Measurements from ENCODE around the gene SLC35A5.
A peak's percentile ranks its signal among the peaks of the same experiment; 100 is the strongest.
"Not testable (repeated sequence)": the region's sequence is repeated elsewhere in the genome, so short reads cannot be mapped to it uniquely, and the experiment has no call there.

The SLC35A5 gene, protein sequence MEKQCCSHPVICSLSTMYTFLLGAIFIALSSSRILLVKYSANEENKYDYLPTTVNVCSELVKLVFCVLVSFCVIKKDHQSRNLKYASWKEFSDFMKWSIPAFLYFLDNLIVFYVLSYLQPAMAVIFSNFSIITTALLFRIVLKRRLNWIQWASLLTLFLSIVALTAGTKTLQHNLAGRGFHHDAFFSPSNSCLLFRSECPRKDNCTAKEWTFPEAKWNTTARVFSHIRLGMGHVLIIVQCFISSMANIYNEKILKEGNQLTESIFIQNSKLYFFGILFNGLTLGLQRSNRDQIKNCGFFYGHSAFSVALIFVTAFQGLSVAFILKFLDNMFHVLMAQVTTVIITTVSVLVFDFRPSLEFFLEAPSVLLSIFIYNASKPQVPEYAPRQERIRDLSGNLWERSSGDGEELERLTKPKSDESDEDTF

DNA sequence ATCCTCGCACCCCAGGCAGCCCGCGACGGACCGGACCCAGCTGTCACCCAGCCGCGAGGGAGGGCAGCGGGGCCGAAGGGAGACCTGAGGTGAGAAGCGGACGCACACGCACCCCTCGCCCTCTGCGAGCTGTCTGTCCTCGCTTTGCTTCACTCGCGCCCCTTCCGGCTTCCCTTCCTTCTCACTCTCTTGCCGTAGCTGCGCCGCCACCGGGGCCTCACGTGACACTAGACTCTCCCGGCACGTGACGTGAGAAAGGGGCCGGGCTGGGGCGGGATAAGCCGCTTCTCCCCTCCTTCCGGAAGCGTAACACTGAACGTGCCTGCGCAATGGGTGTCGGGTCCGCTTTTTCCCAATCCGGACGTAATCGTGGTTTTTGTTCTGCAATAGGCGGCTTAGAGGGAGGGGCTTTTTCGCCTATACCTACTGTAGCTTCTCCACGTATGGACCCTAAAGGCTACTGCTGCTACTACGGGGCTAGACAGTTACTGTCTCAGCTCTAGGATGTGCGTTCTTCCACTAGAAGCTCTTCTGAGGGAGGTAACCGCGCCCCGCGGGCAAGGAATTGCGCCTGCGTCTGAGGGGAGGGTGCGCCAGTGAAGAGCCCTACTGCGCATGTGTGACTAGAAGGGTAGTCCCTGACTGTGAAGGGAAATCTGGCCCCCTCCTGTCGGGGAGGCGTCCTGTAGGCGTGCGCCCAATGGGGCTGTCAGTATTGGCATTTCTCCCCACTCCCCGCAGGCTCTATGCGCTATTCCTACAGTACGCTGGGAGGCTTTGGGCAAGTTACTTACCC lies at the start of gene SLC35A5, which contains the start of gene ATG3:
TSS of gene SLC35A5 (plus strand) at position 312 of the 796 bp plus-strand sequence. CDS start 1,359 bp downstream, outside the sequence.
TSS of gene ATG3 (minus strand) at position 229 of the 796 bp plus-strand sequence. CDS start 434 bp downstream, outside the sequence.
- no peak for TF ChIP-seq GATA1 (IDR thresholded peaks at IDR 0.05; ENCODE audit: low read depth, low read length)
- TF ChIP-seq POLR2A (IDR thresholded peaks at IDR 0.05; ENCODE audit: low read length) = peak; percentile 95
- peak; percentile 98 for DNase-seq

DNA sequence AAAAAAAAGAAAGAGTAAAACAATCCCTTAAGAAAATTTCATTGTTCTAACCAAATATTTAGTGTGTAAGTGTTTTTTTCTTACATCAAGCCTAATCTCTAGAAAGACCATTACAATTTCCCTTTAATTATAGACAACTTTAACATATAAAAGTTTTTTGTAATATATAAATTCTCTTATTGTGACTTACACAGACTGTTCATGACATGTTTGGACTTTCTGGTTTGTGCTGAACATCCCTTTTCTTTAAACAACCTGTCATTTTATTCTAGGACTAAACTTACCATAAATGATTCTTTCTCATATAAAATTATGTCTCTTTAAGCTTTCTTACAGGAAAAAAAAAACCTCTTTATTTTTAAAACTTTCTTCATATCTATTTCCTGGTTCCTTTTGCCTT lies 49.5 kb upstream of the SLC35A5 start:
- no peak for DNase-seq
- TF ChIP-seq POLR2A (IDR thresholded peaks at IDR 0.05; ENCODE audit: low read length) (no peak), GATA1 (IDR thresholded peaks at IDR 0.05; ENCODE audit: low read depth, low read length) (no peak)

DNA sequence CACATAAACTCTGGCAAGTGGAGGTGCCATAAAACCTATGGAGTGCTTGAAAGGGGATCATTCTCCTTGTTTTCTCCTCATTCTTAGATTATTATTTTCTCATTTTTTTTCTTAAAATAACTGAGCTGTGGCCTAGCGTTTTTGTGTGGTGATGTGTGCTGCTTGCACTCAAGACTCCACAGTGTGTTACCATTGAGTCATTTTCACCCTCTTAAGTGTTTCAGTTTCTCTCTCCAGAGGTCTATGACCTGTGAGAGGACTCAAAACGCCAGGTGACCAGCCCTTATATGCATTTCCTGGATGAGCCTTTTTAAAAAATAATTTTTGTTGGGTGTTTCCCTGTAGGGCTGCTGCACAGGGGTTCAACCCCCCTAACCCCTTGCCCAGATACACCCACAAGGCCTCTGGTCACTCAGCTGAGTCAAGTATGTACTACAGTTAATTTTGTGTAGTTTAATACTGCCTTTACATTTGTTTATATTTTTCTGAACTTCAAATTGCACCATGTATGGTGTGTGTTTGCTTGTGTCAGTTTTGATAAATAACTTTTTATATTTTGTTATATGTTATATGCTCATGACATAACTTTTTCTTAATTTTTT lies 47.2 kb upstream of the SLC35A5 start:
- no peak for DNase-seq

DNA sequence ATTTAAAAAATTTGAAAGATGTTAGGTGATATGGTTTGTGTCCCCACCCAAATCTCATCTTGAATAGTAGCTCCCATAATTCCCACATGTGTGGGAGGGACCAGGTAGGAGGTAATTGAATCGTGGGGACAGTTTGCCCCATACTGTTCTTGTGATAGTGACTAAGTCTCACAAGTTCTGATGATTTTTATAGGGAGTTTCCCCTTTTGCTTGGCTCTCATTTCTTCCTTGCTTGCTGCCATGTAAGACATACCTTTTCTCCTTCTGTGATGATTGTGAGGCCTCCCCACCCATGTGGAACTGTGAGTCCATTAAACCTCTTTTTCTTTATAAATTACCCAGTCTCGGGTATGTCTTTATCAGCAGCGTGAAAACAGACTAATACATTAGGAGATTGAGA lies 42.9 kb upstream of the SLC35A5 start:
- DNase-seq = not testable (repeated sequence)

More for the DNA sequence above, 47.2 kb upstream of the SLC35A5 start:
- TF ChIP-seq POLR2A (IDR thresholded peaks at IDR 0.05; ENCODE audit: low read length) (no peak), GATA1 (IDR thresholded peaks at IDR 0.05; ENCODE audit: low read depth, low read length) (no peak)

DNA sequence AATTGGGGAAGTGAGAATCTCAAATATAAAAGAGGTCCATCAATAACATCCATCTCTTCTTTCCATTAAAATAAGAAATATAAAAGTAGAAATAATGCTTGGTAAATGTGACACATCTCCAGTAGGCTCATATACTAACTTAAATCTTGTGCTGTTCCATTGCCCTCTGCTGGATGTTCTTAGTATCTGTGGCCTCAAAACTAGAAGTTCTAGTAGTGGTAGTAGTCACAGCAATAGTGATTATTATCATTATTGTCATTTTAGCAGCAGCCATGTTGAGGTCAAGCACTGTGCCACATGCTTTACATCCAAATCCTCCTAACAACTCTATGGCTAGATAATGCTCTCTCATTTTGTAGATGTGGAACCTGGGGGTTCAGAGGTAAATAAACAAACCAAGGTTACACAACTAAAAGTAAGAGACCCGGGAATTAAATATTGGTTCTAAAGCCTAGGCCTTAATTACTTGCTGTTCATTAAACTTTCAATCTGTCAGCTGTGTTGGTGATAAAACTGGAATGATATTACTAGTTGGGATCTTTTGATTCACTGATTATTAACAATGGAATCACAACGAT lies 42.3 kb upstream of the SLC35A5 start:
- TF ChIP-seq POLR2A (IDR thresholded peaks at IDR 0.05; ENCODE audit: low read length) (no peak), GATA1 (IDR thresholded peaks at IDR 0.05; ENCODE audit: low read depth, low read length) (no peak)
- DNase-seq = peak; percentile 62 to 69

DNA sequence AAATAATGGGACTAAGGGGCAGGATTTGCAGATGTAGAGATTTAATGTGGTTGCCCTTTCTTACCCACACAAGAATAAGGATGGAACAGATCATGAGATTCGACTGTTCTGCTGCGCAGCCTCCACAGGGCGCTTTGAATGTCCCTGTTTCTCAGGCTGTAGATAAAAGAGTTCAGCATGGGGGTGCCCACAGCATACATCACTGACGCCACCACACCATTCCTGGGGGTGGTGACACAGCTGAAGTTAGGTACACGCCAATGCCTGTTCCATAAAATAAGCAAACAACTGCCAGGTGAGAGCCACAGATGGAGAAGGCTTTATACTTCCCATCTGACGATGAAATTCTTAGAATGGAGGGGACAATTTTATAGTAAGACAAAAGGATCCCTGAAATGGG lies 37.7 kb upstream of the SLC35A5 start:
- DNase-seq = not testable (repeated sequence)

DNA sequence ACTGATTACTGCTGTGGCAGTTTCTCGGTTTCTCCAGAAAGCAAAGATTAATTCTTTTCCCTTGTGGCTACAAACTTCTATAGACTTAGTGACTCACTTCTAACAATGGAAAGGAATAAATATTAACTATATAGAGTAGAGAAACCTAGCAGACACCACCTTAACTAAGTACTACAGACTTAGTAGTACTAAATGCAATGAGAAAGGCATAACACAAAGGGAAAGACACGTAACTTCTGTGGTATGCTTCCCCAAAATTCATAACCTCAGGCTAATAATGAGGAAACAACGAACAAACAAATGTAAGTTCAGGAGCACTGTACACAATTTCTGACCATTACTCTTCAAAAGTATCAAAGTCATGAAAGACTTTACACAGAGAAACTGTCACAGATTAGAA lies 31.3 kb upstream of the SLC35A5 start:
- no peak for DNase-seq
- TF ChIP-seq GATA1 (IDR thresholded peaks at IDR 0.05; ENCODE audit: low read depth, low read length) = no peak
- no peak for TF ChIP-seq POLR2A (IDR thresholded peaks at IDR 0.05; ENCODE audit: low read length)

DNA sequence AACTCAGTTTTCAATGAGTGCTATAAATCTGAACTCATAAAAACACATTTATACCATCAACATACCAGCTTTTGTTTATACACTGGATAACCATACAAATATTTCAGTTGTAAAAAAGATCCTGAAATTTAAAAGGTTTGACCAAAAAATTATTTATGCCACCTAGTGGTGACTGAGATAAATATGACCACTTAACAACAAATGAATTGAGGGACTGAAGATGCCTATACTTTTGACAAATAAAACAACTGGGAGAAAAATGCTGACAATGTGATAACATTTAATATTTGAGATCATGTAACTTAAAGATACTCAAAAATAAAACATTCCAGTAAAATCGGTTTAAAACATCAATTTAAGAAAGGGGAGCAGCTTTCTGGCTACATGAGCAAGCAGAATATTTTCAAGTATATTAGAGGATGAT lies 30.5 kb upstream of the SLC35A5 start:
- no peak for TF ChIP-seq GATA1 (IDR thresholded peaks at IDR 0.05; ENCODE audit: low read depth, low read length)
- TF ChIP-seq POLR2A (IDR thresholded peaks at IDR 0.05; ENCODE audit: low read length) = no peak
- DNase-seq = peak; percentile 43 to 55

DNA sequence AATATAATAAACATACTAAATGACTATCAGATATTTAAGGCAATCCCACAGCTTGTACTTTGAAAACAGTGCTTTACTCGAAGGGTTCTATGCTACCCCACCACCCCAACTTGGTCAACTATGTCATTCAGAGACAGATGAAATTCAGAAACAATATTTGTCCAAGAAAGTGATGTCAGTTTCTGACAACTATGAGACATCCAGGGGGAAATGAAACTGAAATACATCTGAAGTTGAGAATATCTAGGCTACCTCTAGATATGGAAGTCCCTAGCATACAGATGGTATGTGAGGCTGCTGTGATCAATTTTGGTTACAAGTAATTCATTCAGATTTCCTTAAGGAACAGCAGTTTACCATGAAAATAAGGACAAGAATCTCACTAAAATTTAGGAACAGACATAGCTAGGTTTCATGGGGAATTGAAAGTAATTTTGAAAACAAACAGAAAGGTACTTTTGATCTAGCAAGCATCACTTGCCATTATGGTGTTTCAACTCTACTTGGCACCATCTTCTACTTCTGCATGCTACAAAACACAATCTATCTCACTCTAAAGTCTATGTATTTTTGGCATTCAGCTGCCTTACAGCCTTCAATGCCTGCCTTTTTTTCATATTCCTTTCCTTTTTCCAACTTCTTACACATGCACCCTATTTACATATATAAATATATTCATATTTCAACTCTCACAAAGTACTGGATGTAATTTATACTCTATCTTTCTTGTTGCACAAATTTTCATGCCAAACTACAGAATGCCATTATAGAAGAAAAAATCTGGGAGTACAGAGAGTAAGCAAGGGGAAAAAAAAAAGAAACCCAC lies 21.8 kb upstream of the SLC35A5 start:
- DNase-seq = no peak
- TF ChIP-seq POLR2A (IDR thresholded peaks at IDR 0.05; ENCODE audit: low read length) (no peak), GATA1 (IDR thresholded peaks at IDR 0.05; ENCODE audit: low read depth, low read length) (no peak)

DNA sequence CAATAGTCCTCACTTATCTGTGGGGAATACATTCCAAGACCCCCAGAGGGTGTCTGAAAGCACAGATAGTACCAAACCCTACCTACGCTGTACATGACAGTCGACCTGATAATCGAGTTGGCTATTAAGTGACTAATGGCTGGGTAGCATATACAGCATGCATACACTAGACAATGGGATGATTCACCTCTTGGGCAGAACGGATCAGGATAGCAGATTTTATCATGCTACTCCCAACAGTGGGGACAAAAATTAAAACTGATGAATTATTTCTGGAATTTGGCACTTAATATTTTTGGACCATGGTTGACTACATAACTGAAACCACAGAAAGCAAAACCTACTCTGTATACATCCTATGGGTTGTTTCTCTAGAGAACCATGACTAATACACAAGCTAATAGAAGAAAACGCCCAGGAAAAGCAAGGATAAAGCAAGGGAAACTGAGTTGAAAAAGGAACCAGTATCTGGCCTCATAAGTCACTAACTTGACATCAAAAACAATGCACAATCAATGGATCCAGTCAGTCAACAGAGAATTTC lies 15.6 kb upstream of the SLC35A5 start:
- no peak for DNase-seq
- TF ChIP-seq POLR2A (IDR thresholded peaks at IDR 0.05; ENCODE audit: low read length) (no peak), GATA1 (IDR thresholded peaks at IDR 0.05; ENCODE audit: low read depth, low read length) (no peak)

DNA sequence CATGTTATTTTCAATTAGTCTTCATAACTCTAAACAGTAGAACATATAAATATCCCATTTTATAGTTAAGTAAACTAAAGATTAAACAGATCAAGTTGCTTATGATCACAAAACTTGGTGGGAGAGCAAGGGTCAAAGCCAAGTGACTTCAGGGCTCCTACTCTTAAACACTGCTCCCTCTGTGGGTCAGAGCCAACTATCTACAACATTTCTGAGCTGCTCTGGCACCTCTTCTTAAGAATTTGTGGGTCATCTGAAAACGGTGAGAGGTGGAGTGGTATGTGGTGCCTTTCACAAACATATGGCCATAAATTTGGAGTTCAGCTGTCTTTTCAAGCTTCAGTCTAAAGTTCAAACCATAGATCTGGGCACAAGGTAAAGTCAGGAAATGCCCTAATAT lies 11.0 kb upstream of the SLC35A5 start:
- TF ChIP-seq GATA1 (IDR thresholded peaks at IDR 0.05; ENCODE audit: low read depth, low read length) (no peak), POLR2A (IDR thresholded peaks at IDR 0.05; ENCODE audit: low read length) (no peak)
- peak in 1 of 2 experiments; percentile 13 for DNase-seq

DNA sequence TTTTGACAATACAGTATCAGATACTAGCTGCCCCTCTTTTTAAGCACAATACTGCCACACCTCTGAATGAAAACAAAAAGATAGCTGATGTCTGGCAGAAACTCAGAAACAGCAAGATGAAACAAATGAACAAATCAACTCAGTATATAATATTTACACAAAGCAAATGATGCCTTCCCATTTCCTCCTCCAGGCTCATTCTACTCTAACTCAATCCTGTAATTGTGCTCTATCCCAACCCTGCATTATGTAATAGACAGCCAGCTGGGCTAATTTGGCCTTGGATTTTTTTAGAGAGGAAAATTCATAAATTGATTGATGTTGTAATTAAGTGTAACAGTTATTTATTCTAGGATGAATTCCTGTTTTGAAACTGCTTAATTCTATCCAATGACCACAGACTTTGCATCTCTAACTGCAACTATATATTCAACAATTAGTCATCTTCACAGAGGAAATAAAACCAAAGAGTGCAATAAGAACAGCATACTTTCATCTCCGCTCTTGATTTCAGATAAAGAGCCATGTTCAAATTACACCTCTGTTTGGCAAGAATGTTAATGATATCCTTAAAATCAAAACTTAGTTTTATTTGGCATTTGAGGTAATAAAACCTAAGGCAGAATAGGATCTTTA lies 6.2 kb upstream of the SLC35A5 start:
- peak in 1 of 2 experiments; percentile 19 for DNase-seq
- TF ChIP-seq POLR2A (IDR thresholded peaks at IDR 0.05; ENCODE audit: low read length) (no peak), GATA1 (IDR thresholded peaks at IDR 0.05; ENCODE audit: low read depth, low read length) (no peak)
